ENCODE results near the gene GAB4.
A peak's percentile ranks its signal among the peaks of the same experiment; 100 is the strongest.
"Not testable (repeated sequence)": the region's sequence is repeated elsewhere in the genome, so short reads cannot be mapped to it uniquely, and the experiment has no call there.

GAB4 gene

DNA sequence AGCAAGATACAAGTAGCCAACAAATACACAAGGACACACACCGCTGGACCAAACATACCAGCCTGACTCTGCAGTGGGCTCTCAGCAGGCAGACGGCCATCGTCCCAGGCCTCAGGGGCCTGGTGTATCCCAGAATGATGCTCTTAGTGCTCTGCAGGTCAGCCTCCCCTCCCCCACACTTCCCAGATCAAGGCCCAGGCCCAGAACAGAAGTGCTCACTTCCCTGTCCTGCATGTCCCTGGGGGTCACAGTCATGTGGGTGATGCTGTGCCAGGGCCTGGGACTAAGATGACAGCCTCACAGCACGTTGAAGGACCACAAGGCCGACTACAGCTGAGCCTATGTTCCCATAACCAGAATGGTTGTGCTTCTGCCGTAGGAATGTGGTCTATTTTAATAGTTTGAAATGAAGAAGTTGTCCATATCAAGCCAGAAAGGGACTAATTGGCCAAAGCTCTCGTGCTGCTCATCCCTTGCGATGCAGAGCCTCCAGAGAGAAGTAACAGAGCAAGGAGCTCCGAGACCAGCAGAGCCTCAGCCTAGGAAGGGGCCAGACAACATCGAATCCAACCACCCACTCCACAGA, 48.6 kb downstream of the GAB4 start:
- DNase-seq (ENCODE audit: low read depth in 2 of 3, low spot score in 2 of 3): no peak

DNA sequence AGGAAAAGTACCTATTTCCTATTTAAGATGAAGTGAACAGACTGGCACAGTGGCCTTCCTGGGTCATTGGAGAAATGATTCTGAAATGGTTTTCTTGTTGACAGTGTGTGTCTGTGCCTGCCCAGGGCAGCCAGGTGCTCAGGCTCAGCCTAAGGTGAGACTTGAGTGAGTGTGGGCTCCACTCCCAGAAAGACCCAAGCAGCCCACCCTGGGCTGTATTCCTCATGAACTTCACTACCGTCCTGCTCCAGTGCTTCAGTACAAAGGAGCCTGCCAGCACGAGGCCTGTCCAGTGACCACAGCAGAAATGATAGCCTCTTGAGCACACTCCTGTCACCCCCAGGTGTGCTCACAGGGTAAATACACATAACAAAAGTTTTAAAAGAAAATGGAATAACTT, 49.5 kb downstream of the GAB4 start:
- no peak for DNase-seq (ENCODE audit: low read depth in 2 of 3, low spot score in 2 of 3)

DNA sequence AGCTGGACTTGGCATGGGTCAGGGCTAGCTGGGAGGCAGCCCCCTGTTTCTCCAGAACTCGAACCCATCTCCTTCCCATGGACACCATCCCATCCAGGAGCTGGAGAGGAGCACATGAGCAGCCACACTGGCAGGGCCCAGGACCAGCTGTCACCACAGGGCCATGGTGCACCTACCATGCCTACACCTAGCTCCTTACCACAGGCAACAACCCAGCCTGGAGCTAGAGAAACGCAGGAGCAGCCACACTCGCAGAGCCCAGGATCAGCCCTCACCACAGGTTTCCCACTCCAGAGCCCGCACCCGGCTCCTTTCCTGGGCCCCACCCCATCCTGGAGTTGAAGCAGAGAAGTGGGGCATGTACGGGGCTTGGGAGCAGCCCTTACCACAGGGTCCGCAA, 50.2 kb downstream of the GAB4 start:
- no peak for DNase-seq (ENCODE audit: low read depth in 2 of 3, low spot score in 2 of 3)

DNA sequence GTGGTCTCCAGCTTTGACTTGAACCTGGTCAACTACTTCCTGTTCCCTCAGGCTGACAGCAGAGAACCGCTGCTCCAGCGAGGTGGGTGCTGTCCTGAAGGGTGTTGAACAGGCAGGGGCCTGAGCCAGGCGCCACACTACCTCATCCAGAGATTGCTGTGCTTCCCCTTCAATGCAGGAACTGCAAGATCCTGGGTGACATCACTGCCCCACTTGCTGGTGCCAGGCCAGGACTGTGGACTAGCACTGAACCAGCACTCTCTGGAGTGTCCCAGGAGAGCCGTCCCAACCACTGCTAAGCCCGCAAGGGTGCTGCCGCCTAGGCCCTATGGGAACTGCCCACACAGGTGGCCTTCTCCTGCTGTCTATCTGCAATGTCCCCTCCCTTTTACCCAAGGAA, 51.7 kb downstream of the GAB4 start:
- no peak for DNase-seq (ENCODE audit: low read depth in 2 of 3, low spot score in 2 of 3)

DNA sequence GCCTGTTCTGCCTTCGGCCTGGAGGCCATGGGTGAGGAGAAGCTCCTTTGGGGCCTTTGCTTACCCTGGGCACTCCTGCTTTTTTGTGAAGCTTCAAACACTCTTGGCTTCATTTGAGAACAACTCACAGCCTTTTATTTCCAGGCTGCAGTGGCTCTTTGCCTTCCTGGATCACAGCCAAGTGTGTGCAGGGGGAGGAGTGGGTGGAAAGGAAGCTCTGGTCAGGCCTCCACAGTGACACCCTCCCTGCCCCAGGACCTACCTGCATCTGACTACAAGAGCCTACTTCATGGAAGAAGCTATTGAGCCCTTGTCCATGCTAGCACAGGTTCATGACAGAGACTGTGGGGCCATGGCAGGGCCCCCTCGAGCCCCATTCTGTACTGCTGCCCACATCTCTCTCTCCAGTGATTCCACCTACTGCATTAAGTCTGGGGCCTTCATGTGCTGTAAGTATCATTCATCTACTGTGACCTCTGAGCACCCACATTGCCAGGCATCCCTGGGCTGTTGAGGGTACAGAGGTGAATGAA, 52.3 kb downstream of the GAB4 start:
- no peak for DNase-seq (ENCODE audit: low read depth in 2 of 3, low spot score in 2 of 3)

DNA sequence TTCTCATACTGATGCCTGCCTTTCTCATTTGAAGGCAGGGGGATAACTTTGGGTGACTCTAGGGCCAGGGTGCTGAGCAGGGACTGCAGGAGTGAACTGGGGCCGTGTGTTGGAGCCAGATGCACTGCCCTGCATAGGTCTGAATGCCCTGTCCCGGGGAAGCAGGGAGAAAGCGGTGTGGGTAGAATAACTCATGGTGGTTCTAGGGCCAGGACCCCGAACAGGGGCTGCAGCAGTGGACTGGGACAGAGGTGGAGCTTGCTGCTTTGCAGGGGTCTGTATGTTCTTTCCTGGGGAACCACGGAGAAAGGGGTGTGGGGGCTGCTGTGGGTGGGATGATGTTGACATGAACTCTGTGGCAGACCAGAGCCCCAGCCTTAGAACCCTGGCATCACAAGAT, 52.9 kb downstream of the GAB4 start:
- DNase-seq (ENCODE audit: low read depth in 2 of 3, low spot score in 2 of 3): no peak

DNA sequence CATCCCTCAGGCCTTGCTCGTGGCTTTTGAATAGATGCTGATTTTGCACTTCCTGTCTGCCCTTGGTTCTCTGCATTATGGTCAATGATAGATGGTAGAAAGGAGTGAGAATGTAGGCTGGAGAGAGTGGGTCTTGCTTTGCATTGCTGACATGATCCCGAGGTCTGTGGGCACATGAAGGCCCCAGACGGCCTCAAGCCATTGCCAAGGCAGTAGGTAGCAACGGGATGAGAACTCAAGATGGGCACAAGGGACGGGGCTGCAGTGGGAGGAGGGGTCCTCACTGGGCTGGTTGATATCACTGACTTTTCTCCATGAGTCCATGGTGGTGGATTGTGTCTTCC, 54.0 kb downstream of the GAB4 start:
- no peak for DNase-seq (ENCODE audit: low read depth in 2 of 3, low spot score in 2 of 3)

DNA sequence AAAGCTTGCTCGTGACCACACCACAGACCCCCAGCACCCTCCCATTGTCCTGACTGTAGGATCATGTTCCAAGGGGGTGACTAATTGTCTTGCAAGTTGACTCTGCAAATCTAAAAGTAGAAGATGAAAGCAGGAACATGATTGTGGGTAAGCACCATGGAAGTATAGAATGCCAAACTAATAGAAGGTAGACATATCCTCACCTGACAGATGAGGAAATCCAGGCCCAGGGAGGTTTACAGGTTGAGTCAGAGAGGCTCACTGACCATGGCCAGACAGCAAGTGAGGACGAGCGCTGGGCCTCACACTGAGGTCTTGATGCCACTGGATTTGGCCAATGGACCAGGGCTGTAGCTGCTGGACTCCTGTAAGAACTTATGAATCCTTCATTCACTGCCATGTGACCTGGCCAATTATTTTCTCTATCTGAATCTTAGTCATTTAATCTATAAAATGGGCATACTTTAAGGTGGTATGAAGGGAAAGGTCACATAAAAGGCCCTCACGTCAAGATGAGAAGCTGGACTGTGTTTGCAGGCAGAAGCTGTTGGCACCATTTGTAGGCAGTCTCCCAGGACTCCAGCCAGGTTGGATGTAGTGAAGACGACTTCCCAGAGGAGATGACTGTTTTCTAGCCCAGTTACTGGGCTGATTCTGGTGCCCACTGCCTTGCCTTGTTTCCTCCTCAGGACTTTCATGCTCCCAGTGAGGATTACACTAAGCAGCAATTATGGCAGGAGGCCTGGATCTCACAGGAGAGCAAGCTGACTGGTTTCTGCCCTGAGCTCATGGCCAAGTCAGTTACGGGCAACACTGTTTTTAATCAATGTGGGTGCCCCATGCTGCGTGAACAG, 54.6 kb downstream of the GAB4 start:
- no peak for DNase-seq (ENCODE audit: low read depth in 2 of 3, low spot score in 2 of 3)

DNA sequence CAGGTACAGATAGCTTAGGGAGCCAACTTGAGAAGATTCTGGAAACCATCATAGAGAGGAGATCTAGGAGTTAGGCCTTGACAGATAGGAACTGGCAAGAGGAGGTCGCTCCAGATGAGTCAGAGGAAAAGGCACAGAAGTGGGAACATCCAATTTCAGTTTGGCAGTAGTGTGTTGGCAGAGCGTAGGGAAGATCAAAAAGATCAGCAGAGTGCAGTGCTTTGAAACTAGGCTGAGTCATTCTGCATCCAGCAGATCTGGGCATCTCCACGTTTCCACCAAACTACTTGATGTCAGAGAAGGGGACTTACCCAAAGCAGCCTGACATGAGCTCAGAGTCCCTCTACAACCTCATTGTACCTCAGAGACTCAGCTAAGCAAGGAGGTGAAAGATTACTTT, 58.5 kb downstream of the GAB4 start:
- DNase-seq (ENCODE audit: low read depth in 2 of 3, low spot score in 2 of 3): no peak

DNA sequence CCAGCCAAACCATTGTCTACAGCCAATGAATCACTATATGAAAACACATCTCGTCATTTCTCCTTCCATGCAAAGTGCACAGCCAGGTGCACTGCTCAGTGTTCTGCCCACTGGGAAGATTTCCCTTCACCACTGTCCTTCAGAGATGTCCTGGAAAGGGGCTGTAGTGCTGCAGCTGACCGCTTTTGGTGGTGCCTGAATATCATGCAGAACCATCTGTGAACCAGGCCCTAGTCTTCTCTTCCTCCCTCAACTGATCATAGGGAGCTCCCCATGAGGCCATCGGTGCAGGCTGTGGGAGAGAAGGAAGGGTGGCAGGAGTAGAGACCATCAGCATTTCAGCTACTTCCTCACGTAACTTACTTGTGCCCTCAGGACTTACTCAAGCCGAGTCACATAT, 70.2 kb downstream of the GAB4 start:
- no peak for DNase-seq (ENCODE audit: low read depth in 2 of 3, low spot score in 2 of 3)

DNA sequence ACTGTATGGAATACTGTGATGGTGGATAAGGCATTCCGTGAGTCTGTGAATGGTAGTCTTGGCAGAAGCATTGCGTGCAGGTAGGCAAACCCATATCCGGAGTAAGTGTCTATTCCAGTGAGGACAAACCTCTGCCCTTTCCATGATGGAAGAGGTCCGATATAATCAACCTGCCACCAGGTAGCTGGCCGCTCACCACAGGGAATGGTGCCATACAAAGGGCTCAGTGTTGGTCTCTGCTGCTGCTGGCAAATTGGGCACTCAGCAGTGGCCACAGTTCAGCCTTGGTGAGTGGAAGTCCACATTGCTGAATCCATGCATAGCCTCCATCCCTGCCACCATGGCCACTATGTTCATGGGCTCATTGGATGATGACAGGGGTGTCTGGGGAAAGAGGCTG, 70.8 kb downstream of the GAB4 start:
- DNase-seq (ENCODE audit: low read depth in 2 of 3, low spot score in 2 of 3): not testable (repeated sequence)

DNA sequence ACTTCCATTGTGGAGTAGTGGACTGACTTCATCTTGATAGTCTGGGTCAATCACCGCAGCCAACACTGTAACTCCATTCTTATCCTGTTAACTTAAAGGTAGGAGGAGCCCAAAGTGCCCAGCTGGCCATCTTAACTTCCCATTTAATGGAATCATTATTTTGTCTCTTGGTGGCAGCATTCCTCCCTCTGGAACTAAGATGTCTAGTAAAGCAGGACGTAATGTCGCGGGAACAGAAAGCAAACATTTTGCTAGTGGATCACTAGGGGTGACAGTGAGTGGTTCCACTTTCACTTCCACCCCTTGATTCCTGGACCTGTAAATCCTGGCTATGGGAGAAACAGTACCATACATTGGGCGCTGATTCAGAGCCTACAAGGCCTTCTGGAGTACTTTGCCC, 71.4 kb downstream of the GAB4 start:
- no peak for DNase-seq (ENCODE audit: low read depth in 2 of 3, low spot score in 2 of 3)

DNA sequence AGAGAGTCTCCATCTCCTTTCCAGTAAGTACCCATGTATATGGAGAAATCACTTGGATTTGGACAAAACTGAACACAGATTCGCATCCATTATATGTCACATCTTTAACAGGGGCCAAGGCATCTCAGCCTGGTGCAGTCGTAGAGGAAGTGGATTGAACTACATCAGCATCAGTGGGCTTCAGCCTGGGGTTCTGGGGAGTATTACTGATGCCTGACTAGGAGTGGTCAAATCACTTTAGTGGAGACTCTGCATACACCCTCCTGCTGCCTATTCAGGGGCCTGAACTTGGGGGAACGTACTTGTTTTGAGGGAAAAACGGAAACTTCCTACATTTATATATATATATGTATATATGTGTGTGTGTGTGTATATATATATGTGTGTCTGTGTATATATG, 72.8 kb downstream of the GAB4 start:
- no peak for DNase-seq (ENCODE audit: low read depth in 2 of 3, low spot score in 2 of 3)

DNA sequence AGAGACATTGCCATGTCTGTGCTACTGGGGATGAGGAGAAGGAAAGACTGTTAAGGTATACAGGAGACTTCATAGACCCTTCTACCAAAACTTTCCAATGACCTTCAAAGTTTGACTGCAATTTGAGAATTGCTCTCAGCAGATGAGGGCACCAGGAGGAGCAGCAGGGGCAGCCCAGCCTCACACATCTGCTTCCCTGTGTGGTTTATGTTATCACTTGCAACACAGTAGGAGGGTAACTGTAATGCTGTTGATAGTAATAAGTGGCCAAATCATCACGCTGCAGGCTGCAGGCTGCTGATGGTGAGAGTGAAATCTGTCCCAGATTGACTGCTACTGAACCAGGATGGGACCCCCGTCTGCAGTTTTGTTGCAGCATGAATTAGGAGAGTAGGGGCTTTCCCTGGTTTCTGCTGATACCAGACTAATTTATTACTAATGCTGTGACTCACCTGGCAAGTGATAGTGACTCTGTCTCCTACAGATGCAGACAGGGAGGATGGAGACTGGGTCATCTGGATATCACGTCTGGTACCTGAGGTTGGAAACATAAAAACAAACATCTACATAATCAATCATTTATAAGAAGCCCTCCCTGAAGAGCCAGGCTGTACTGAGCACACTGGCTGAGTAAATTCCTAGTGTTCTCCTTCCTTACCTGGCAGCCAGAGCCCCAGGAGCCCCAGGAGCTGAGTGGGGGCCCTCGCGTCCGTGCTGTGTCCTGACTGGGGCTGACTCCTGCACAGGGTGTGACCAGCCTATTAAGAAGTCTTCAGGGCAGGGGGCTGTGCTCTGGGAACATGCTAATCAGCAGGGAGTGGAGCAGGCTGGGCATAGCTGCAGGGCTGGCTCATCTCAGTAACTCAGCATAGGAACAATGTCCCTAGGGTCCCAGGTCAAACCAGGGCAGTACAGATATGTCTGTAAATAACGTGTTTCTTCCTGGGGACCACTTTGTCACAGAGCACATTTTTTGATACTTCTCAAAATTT, 74.4 kb downstream of the GAB4 start:
- DNase-seq (ENCODE audit: low read depth in 2 of 3, low spot score in 2 of 3): no peak

DNA sequence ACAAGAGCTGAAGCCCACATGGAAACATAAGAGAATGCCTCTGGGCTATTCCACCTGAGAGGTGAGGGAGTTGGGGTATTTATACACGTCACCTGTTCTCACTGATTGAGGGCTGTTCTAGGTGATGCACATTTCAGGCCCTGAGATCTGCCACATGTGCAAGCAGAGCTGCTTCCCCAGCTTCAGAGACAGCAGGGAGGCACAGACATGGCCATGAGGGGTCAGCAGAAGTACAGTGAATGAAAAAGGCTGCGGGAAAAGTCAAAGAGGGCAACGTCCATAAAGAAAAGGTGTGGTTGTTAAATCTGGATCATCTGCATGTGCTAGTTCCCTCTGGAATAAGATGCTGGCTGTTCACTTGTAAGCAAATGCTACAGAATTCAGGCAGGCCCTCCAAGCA, 75.4 kb downstream of the GAB4 start:
- DNase-seq (ENCODE audit: low read depth in 2 of 3, low spot score in 2 of 3): no peak

DNA sequence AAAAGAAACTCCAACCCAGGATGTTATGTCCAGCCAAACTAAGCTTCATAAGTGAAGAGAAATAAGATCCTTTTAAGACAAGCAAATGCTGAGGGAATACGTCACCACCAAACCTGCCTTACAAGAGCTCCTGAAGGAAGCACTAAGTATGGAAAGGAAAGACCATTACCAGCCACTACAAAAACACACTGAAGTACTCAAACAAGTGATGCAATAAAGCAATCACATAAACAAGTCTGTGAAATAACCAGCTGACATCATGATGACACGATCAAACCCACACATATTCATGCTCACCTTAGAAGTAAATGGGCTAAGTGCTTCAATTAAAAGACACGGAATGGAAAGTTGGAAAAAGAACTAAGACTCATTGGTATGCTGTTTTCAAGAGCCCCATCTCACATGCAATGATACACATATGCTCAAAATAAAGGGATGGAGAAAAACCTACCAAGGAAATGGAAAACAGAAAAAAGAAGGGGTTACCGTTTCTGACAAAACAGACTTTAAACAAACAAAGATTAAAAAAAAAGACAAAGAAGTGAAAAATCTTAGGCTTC, 82.5 kb downstream of the GAB4 start:
- DNase-seq (ENCODE audit: low read depth in 2 of 3, low spot score in 2 of 3): no peak

DNA sequence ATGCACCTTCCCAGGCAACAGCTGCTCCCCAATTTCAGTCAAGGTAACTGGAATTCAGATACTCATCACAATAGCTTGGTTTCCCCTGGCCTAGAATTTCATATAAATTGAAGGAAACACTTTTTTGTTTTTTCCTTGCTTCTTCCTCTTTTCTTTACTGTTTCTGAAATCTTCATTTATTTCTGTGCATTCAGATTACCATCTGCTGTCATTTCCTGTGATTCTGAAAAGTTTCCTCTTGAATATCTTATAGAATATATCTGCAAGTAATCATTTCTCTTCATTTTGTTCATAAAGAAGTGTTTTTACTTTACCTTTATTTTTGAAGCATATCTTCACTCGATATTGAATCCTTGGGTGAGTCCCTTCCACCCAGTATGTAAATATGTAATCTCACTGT, 85.3 kb downstream of the GAB4 start:
- no peak for DNase-seq (ENCODE audit: low read depth in 2 of 3, low spot score in 2 of 3)

DNA sequence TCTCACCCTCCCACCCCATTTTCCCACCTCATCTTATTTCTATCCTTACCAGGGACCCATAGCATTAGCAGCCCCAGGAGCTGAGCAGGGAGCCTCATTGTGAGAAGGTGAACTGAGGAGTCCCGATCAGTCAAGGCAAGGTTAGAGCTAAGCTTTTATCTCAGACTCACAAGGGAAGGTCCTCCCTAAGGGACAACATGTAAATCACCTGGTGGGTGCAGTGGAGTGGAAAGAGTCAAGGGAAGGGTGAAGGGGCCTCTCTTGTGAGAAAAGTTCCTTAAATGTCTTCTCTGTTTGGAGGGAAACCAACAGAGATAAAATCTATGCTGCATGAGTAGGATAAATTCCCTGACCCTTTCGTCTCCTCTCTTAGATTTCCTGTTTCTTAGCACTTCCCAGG, 85.9 kb downstream of the GAB4 start:
- DNase-seq (ENCODE audit: low read depth in 2 of 3, low spot score in 2 of 3): no peak

DNA sequence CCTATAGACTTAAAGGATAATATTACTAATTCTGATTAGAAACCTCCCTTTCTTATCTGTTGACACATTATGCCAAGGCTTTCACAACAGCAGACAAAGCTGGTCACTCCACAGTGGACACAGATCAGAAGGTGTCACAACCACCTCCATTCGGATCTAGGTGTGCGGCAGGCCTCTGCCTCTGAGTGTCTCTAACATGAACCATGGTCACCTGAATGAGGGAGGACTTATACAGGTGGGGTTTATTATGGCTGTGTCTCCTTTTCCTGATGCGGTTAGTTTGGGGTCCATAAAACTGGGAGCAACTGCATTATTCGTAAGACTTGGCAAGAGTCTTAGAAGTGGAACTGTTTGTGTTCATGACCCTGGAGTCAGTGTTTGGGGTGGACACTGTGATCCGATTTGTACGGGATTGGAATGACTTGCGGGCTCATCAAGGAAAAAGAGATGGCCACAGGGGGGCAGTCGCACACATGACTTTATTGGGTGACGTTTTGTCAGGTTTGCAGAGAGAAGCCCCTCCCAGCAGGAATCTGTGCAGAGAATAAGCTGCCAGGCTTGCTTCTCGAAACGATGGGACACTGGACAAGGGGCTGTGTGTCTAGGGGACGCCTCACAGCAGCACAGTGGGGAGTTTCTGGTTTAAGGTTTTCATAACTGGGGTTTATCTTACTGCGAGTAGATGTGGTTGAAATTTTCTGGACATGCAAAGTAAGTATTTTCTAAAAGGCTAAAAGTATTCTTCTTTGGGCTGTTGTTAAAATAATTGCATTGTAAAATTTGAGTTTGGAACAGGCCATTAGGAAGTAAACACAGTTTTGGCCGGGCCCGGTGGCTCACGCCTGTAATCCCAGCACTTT, 90.6 kb downstream of the GAB4 start:
- peak in 2 of 3 experiments; percentile 15 to 21 for DNase-seq (ENCODE audit: low read depth in 2 of 3, low spot score in 2 of 3)

DNA sequence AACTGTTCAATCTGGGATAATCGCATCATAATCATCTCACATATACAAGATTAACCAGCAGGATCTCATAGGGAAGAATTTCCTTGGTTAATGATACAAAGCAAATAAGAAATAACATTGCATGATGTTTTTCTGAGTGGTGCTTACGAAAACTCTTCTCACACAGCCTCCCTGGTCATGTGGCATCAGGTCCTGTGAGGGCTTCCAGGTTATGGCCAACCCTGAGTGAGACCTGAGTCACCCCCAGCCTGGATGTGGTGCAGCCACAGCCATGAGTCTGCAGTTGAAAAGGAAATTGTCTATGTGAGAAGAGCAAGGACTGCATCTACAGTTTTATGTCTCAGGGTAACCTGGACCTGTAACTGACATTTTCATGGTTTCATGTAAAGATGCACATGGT, 92.3 kb downstream of the GAB4 start:
- no peak for DNase-seq (ENCODE audit: low read depth in 2 of 3, low spot score in 2 of 3)

Measured in activated CD8-positive, alpha-beta memory T cell treated with anti-CD3 and anti-CD28 coated beads for 48 hours (primary cell).